Esophagus squamous epithelium (tissue), 4 donors: ENCODE results near the gene COL4A2.

Experiments used
- POLR2A ChIP-seq, 4 donors: fragments of 450-650 bp; IDR thresholded peaks; one replicate each; pipeline ENCODE4 v1.6.1; 2017; ENCODE audit warnings: antibody characterized with exemption in 4 of 4, mild to moderate bottlenecking in 4 of 4, moderate library complexity in 3 of 4
- TF ChIP-seq, protein P1 (sequence below), 6 experiments: fragments of 450-650 bp in 4 of 6; fragments of 200-600 bp in 2 of 6; sonication (generic) in 2 of 6; IDR thresholded peaks; one replicate each; pipeline ENCODE4 v1.5.1; 2016 to 2019; ENCODE audit warnings: antibody characterized with exemption in 6 of 6, mild to moderate bottlenecking in 4 of 6, moderate library complexity in 4 of 6

DNA sequence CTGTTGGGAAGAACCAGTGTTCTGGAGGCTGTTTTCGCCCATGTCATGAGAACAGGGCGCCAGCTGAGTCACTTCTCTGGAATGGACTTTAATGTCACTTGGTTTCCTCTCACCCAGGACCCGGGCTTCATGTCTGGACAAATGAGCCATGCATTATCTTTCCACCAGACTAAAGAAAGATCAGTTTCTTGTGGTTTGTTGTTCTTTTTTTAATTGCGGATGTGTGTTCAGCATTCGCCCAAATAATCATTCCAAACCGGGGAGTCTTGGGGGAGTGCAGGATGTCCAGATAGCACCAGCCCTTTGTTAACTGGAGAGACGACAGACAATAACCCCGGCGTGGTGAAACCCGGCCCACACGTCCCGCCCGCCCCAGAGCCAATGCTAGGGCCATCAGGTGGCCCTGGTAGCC is 102.5 kb downstream of the COL4A2 start:
- TF ChIP-seq, protein P1, sequence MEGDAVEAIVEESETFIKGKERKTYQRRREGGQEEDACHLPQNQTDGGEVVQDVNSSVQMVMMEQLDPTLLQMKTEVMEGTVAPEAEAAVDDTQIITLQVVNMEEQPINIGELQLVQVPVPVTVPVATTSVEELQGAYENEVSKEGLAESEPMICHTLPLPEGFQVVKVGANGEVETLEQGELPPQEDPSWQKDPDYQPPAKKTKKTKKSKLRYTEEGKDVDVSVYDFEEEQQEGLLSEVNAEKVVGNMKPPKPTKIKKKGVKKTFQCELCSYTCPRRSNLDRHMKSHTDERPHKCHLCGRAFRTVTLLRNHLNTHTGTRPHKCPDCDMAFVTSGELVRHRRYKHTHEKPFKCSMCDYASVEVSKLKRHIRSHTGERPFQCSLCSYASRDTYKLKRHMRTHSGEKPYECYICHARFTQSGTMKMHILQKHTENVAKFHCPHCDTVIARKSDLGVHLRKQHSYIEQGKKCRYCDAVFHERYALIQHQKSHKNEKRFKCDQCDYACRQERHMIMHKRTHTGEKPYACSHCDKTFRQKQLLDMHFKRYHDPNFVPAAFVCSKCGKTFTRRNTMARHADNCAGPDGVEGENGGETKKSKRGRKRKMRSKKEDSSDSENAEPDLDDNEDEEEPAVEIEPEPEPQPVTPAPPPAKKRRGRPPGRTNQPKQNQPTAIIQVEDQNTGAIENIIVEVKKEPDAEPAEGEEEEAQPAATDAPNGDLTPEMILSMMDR (IDR thresholded peaks at IDR 0.05), result no peak
- TF ChIP-seq POLR2A (IDR thresholded peaks at IDR 0.05), result no peak
